Adrenal gland (tissue), 12 donors: ENCODE results near the gene MFSD12. TPM values are rescaled to one million over a fixed set of nuclear protein-coding genes. Genes with fewer than 3 reads are reported as not detected.

Experiments
- DNase-seq, 7 donors: peaks; one replicate each; pipeline ENCODE4 v3.0.0-alpha.2; 2019 to 2020
- H3K27ac ChIP-seq, 5 donors: fragments of 200-600 bp; sonication (generic) in 4 of 5; 1 replicate in 3 of 5; 2 replicates in 2 of 5; pipeline versions ENCODE4 v1.5.1 to v1.8.0; 2016 to 2020; ENCODE audit warnings: mild to moderate bottlenecking in 1 of 5
- H3K27me3 ChIP-seq: fragments of 200-600 bp; 2 replicates; pipeline ENCODE4 v1.8.0; 2021
- H3K36me3 ChIP-seq, 2 donors: fragments of 200-600 bp; replicated peaks in 1 of 2; 1 replicate in 1 of 2; 2 replicates in 1 of 2; pipeline versions ENCODE4 v1.5.1 to v1.8.0; 2018 to 2022
- H3K4me1 ChIP-seq, 2 donors: fragments of 200-600 bp; replicated peaks in 1 of 2; 1 replicate in 1 of 2; 2 replicates in 1 of 2; pipeline versions ENCODE4 v1.5.1 to v1.8.0; 2018 to 2021
- H3K4me3 ChIP-seq, 4 donors: fragments of 200-600 bp; sonication (generic) in 3 of 4; one replicate each; pipeline ENCODE4 v1.5.1; 2016 to 2018
- H3K9me3 ChIP-seq, 3 donors: fragments of 200-600 bp; sonication (generic) in 1 of 3; replicated peaks in 1 of 3; 1 replicate in 2 of 3; 2 replicates in 1 of 3; pipeline versions ENCODE4 v1.5.1 to v1.8.0; 2016 to 2021
- CTCF ChIP-seq, 6 experiments: fragments of 450-650 bp in 4 of 6; fragments of 200-600 bp in 2 of 6; sonication (generic) in 1 of 6; IDR thresholded peaks; 1 replicate in 5 of 6; 2 replicates in 1 of 6; pipeline versions ENCODE4 v1.5.1 to v1.8.0; 2016 to 2021; ENCODE audit warnings: antibody characterized with exemption in 6 of 6, mild to moderate bottlenecking in 2 of 6, moderate library complexity in 1 of 6
- POLR2A ChIP-seq, 2 donors: fragments of 450-650 bp; IDR thresholded peaks; one replicate each; pipeline ENCODE4 v1.6.1; 2017; ENCODE audit warnings: antibody characterized with exemption in 2 of 2, mild to moderate bottlenecking in 2 of 2, moderate library complexity in 1 of 2
- WGBS, 4 donors: extraction: QIAGEN DNeasy Blood & Tissue Kit in 2 of 4; methylation state at CpG; one replicate each; pipeline versions ENCODE4 v1.1.5 to v1.1.7; 2013 to 2017; 5-methylcytosine and 5-hydroxymethylcytosine counted together
- intact Hi-C, 2 donors: fragments of 100-400 bp; cut with DNase I; formaldehyde crosslinking; loops; one replicate each; pipeline versions ENCODE4 v1.14.1 to v1.15.0; 2022 to 2023
- polyA plus RNA-seq, 3 donors: library from polyadenylated mRNA; stranded (reverse); fragments of 200-250 nt in 2 of 3; fragments of 350-450 nt in 1 of 3; fragmentation: Illumina TruSeq in 1 of 3; extraction: RNeasy Lipid Tissue Mini Kit (QIAGEN cat#74804) in 1 of 3; gene quantifications; one replicate each; pipeline ENCODE4 v1.2.3, GENCODE V29; 2013 to 2014
- total RNA-seq, 9 donors: library from RNA; depleted of rRNA in 4 of 9; stranded (reverse); fragments of >200 nt in 4 of 9; fragments of 120-200 nt in 1 of 9; fragmentation: NEBNext Ultra II Directional in 1 of 9; extraction: Animal tissue kit (Norgen Biotek cat#: 25700) in 1 of 9; gene quantifications; one replicate each; pipeline versions ENCODE4 v1.1.0 to v1.2.4, GENCODE V29; 2013 to 2023
- donor health status: healthy with polysubstance abuse.
- donor health status: Bipolar disorder and iron deficiency.
- donor health status: DM: yes; HTN: yes; CAD: no.
- donor health status: DM: no; HTN: no; CAD: no.
- donor health status: DM: no; HTN: no; CAD: no.
- donor health status: DM: yes; HTN: yes; CAD: no.

MFSD12 gene
- total and polyA plus RNA-seq, 12 donors, result 18.5 to 123 (median 61.1) TPM

DNA sequence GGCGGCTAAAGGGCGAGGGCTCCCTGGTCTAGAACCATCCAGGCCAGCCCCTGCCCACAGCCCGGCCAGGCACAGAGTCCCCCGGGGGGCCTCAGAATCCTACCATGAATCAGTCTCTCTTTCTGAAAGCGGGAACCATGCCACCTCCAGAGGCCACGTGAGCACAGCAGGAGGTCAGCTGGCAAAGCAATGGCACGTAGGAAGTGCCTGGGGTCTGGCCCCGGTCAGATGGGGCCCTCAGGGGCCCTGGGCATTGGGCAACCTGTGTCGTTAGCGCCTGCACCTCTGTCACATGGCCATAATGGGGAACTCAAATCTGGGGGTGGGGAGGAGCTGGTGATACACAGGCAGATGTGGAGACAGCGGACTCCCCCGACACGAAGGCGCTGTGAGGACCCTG lies 8.8 kb downstream of the MFSD12 start:
- Histone ChIP-seq H3K27ac (no peak overlapping the region), H3K4me1 (peaks cover 0 to 8% of the 10 kb centered on the region in 2 donors), H3K27me3 (no peaks in the 10 kb centered on the region), H3K4me3 (no peak overlapping the region), H3K36me3 (peaks cover 0 to 8% of the 10 kb centered on the region in 2 donors), H3K9me3 (no peaks in the 10 kb centered on the region)
- intact Hi-C loops, result loop anchor here (5.0 kb wide), 2 partner anchors 64 to 69 kb away; no protein-coding TSS in a partner anchor
- no peak for DNase-seq
- no peak for TF ChIP-seq CTCF (IDR thresholded peaks at IDR 0.05)
- TF ChIP-seq POLR2A (IDR thresholded peaks at IDR 0.05), result no peak
- 63 to 97% (median 78%) methylated on average over 6 to 14 of the region's 14 CpGs for WGBS, 4 donors

DNA sequence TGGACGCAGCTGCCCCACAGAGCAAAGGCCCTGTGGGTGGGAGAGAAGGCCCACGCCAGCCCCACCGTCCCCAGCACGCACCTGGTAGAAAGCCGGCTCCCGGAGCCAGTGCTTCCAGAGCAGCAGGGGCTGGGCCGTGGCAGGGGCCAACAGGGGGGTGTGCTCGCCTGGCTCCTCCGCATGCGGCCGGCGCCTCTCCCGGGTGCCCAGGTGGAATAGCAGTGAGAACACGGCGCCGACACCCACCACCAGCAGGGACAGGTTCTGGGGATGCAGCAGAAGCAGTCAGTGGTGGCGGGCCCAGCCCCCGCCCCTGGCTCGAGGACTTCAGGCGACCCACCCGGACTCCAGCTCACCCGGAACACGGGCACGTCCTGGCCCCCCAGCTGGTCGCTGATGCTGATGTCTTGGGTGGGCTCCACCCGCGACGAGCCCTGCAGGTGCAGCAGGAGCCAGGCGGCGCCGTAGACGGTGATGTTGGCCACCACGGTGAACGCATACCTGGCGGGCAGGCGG lies 9.6 kb downstream of the MFSD12 start:
- H3K9me3 ChIP-seq, result no peaks in the 10 kb centered on the region
- H3K4me1 ChIP-seq, result peaks cover 0 to 1% of the 10 kb centered on the region in 2 donors
- no peak for DNase-seq
- 83 to 91% (median 87%) methylated on average over 8 to 36 of the region's 36 CpGs for WGBS, 4 donors
- no peak for TF ChIP-seq CTCF (IDR thresholded peaks at IDR 0.05)
- TF ChIP-seq POLR2A (IDR thresholded peaks at IDR 0.05), result no peak
- H3K4me3 ChIP-seq, result no peak overlapping the region
- peaks cover 0 to 8% of the 10 kb centered on the region in 2 donors for H3K36me3 ChIP-seq
- intact Hi-C loops, result loop anchor here (5.0 kb wide), 2 partner anchors 64 to 69 kb away; no protein-coding TSS in a partner anchor
- H3K27ac ChIP-seq, result no peak overlapping the region
- H3K27me3 ChIP-seq, result no peaks in the 10 kb centered on the region

- H3K27me3 ChIP-seq, result no peaks in the 10 kb centered on the region
- H3K4me3 ChIP-seq, result no peak overlapping the region
- no peak overlapping the region for H3K27ac ChIP-seq
- TF ChIP-seq CTCF (IDR thresholded peaks at IDR 0.05) (peak in 5 of 6 experiments; percentile 17 to 45 (median 31)), POLR2A (IDR thresholded peaks at IDR 0.05) (no peak)
- H3K36me3 ChIP-seq, result peaks cover 0 to 8% of the 10 kb centered on the region in 2 donors
- no peaks in the 10 kb centered on the region for H3K9me3 ChIP-seq
- intact Hi-C loops, result loop anchor here (5.0 kb wide), 2 partner anchors 65 to 70 kb away; no protein-coding TSS in a partner anchor
- DNase-seq, result no peak
- no peaks in the 10 kb centered on the region for H3K4me1 ChIP-seq
- 86 to 91% (median 88%) methylated on average over 12 to 15 of the region's 15 CpGs for WGBS, 4 donors
Measured at GRCh38 chr19:3547301-3547731, 10.1 kb downstream of the MFSD12 start.

- 87 to 94% (median 90%) methylated on average over 13 to 23 of the region's 23 CpGs for WGBS, 4 donors
- Histone ChIP-seq H3K9me3 (no peaks in the 10 kb centered on the region), H3K27me3 (no peaks in the 10 kb centered on the region), H3K4me3 (no peak overlapping the region), H3K4me1 (no peaks in the 10 kb centered on the region), H3K36me3 (peaks cover 0 to 8% of the 10 kb centered on the region in 2 donors), H3K27ac (no peak overlapping the region)
- intact Hi-C loops, result loop anchor here (5.0 kb wide), 2 partner anchors 66 to 71 kb away; no protein-coding TSS in a partner anchor
- TF ChIP-seq POLR2A (IDR thresholded peaks at IDR 0.05) (no peak), CTCF (IDR thresholded peaks at IDR 0.05) (no peak)
- DNase-seq, result no peak
Measured at GRCh38 chr19:3546119-3546518, 11.3 kb downstream of the MFSD12 start.
